K562 (cell line): Measurements from ENCODE around the gene TPR. TPM values are rescaled to one million over a fixed set of nuclear protein-coding genes. Genes with fewer than 3 reads are reported as not detected.
A peak's percentile ranks its signal among the peaks of the same experiment; 100 is the strongest.

Experiments used
- ATAC-seq: fragments of 200-7000 bp; cut with Tn5 transposase; 3 replicates; pipeline ENCODE4 v1.9.1; 2020; ENCODE audit warnings: moderate library complexity
- BruUV-seq: library from RNA; stranded (reverse); fragments of 400-500 nt; replicated peaks from 2 replicates; lab custom pipeline; 2021; lab: Mats Ljungman, UMichigan
- CTCF ChIA-PET: fragments of 300-600 bp; formaldehyde crosslinking; extraction: SDS; loops from one replicate; lab custom pipeline; 2021; ENCODE audit warnings: low intra/inter-chr PET ratio; lab: Yijun Ruan, JAX
- POLR2A ChIA-PET: fragments of 300-600, 350-650 bp; sonication (Branson Sonifier 250); formaldehyde crosslinking; extraction: SDS; loops from one replicate; lab custom pipeline; 2021; ENCODE audit warnings: antibody characterized with exemption, inconsistent platforms; lab: Yijun Ruan, JAX
- DNase-seq, 4 experiments: peaks; one replicate each; pipeline versions ENCODE4 v3.0.0 to v3.0.0-alpha.2; 2011 to 2018; ENCODE audit warnings: low spot score in 3 of 4, mixed read lengths in 3 of 4; ENCODE audit errors: extremely low read depth in 1 of 4
- FAIRE-seq: peaks from 2 replicates; lab custom pipeline; 2011; peaks lifted over from hg19 to GRCh38; lab: Jason Lieb, UNC
- H2AFZ ChIP-seq: 2 replicates; pipeline ENCODE4 v1.6.0; 2011; ENCODE audit warnings: low read depth, low read length, control low read depth, inconsistent platforms
- H3K27ac ChIP-seq: fragments of 200-600 bp; 3 replicates; pipeline ENCODE4 v1.8.0; 2011; ENCODE audit warnings: low read depth, mild to moderate bottlenecking, control low read depth, inconsistent platforms, low read length, moderate library complexity, mixed read lengths; ENCODE audit errors: extremely low read depth
- H3K27me3 ChIP-seq, 2 experiments: fragments of 300-600 bp in 1 of 2; 2 replicates in 1 of 2; 3 replicates in 1 of 2; pipeline versions ENCODE4 v1.6.0 to v1.8.0; 2011; ENCODE audit warnings: inconsistent platforms in 2 of 2, low read length in 2 of 2, mild to moderate bottlenecking in 1 of 2, mixed read lengths in 1 of 2, moderate library complexity in 1 of 2; ENCODE audit not compliant: control insufficient read depth in 2 of 2, insufficient read depth in 2 of 2
- H3K36me3 ChIP-seq: fragments of 300-600 bp; 3 replicates; pipeline ENCODE4 v1.8.0; 2011; ENCODE audit warnings: mild to moderate bottlenecking, low read length, inconsistent platforms; ENCODE audit not compliant: control insufficient read depth, insufficient read depth
- H3K4me1 ChIP-seq, 2 experiments: fragments of 200-600 bp in 1 of 2; replicated peaks in 1 of 2; 2 replicates in 1 of 2; 3 replicates in 1 of 2; pipeline versions ENCODE4 v1.5.1 to v1.8.0; 2011; ENCODE audit warnings: inconsistent platforms in 2 of 2, low read length in 2 of 2, mild to moderate bottlenecking in 1 of 2, mixed read lengths in 1 of 2, moderate library complexity in 1 of 2; ENCODE audit not compliant: control insufficient read depth in 2 of 2, insufficient read depth in 2 of 2
- H3K4me2 ChIP-seq: 2 replicates; pipeline ENCODE4 v1.6.1; 2011; ENCODE audit warnings: low read length, control low read depth, inconsistent platforms, mixed read lengths; ENCODE audit not compliant: insufficient read depth
- H3K4me3 ChIP-seq: fragments of 200-600 bp; sonication (generic), shearing (Covaris generic); 2 replicates; pipeline ENCODE4 v1.5.1; 2016; ENCODE audit warnings: control low read depth, inconsistent platforms
- H3K79me2 ChIP-seq: fragments of 200-600 bp; 3 replicates; pipeline ENCODE4 v1.8.0; 2011; ENCODE audit warnings: low read length, inconsistent platforms; ENCODE audit not compliant: control insufficient read depth, insufficient read depth
- H3K9ac ChIP-seq, 2 experiments: 2 replicates each; pipeline versions ENCODE4 v1.6.0 to v1.6.1; 2011; ENCODE audit warnings: low read depth in 2 of 2, low read length in 2 of 2, control low read depth in 1 of 2, inconsistent platforms in 1 of 2, mild to moderate bottlenecking in 1 of 2, mixed read lengths in 1 of 2; ENCODE audit not compliant: insufficient read depth in 1 of 2
- H3K9me1 ChIP-seq: one replicate; pipeline ENCODE4 v1.6.0; 2011; ENCODE audit warnings: inconsistent platforms, mild to moderate bottlenecking, low read length, moderate library complexity; ENCODE audit not compliant: control insufficient read depth, insufficient read depth
- H3K9me3 ChIP-seq: replicated peaks from 2 replicates; pipeline ENCODE4 v1.5.1; 2011; ENCODE audit warnings: low read depth, low read length, inconsistent platforms; ENCODE audit not compliant: control insufficient read depth, insufficient read depth
- H4K20me1 ChIP-seq: replicated peaks from 2 replicates; pipeline ENCODE4 v1.6.1; 2011; ENCODE audit warnings: low read length, inconsistent platforms, mixed read lengths; ENCODE audit not compliant: control insufficient read depth, insufficient read depth
- COPS2 ChIP-seq: fragments of 450-650 bp; conservative IDR thresholded peaks from 2 replicates; pipeline ENCODE4 v1.6.1; 2016; ENCODE audit warnings: mild to moderate bottlenecking, moderate library complexity
- NCOR1 ChIP-seq: fragments of 450-650 bp; IDR thresholded peaks from 2 replicates; pipeline ENCODE4 v1.6.1; 2016; ENCODE audit warnings: mild to moderate bottlenecking, moderate library complexity
- POLR3G ChIP-seq: IDR thresholded peaks from 2 replicates; pipeline ENCODE4 v1.6.1; 2011; ENCODE audit not compliant: insufficient read length, insufficient replicate concordance; ENCODE audit errors: extremely low read depth
- RBM25 ChIP-seq: fragments of 200-400 bp; formaldehyde crosslinking; IDR thresholded peaks from 2 replicates; pipeline ENCODE4 v1.6.1; 2018; ENCODE audit warnings: low read length, low read depth, moderate library complexity; ENCODE audit not compliant: severe bottlenecking
- SMAD4 ChIP-seq: fragments of 250-450 bp; sonication (Bioruptor Pico); conservative IDR thresholded peaks from 2 replicates; pipeline ENCODE4 v1.8.0; 2021; ENCODE audit warnings: inconsistent platforms, mild to moderate bottlenecking, moderate library complexity
- ZNF174 ChIP-seq: fragments of 250-450 bp; sonication (Bioruptor Pico); IDR thresholded peaks from 2 replicates; pipeline ENCODE4 v1.4.0; 2020; ENCODE audit warnings: mild to moderate bottlenecking
- ZNF589 ChIP-seq: fragments of 200-800 bp; sonication (Bioruptor generic); IDR thresholded peaks from 2 replicates; pipeline ENCODE4 v1.6.1; 2016; ENCODE audit warnings: low read depth, missing genetic modification characterization, missing compliant biosample characterization
- WGBS: fragments of 100-300 bp; shearing (Covaris generic); methylation state at CpG from one replicate; pipeline ENCODE4 v1.1.6; 2016; ENCODE audit warnings: low coverage, mixed read lengths; ENCODE audit not compliant: insufficient coverage; ENCODE audit errors: missing lambda C conversion rate; 5-methylcytosine and 5-hydroxymethylcytosine counted together
- in situ Hi-C: fragments of 300-500 bp; cut with MboI; formaldehyde crosslinking; loops from 4 replicates; pipeline ENCODE4 v1.15.0; 2018; ENCODE audit warnings: inconsistent platforms, mixed read lengths
- intact Hi-C: fragments of 100-400 bp; cut with micrococcal nuclease; formaldehyde crosslinking; loops from 2 replicates; pipeline ENCODE4 v1.14.2; 2022
- polyA plus RNA-seq, 8 experiments: library from polyadenylated mRNA; depleted of rRNA in 4 of 8; stranded (reverse) in 5 of 8; unstranded in 3 of 8; fragments of >200 nt; fragmentation: Nextera tagmentation in 2 of 8; fragmentation: Illumina TruSeq in 1 of 8; extraction: Ambion mirVana in 2 of 8; extraction: Trizol in 1 of 8; gene quantifications; 2 replicates each; pipeline versions ENCODE4 v1.2.1 to v1.2.3, GENCODE V29; 2011 to 2014; ENCODE audit warnings: inconsistent platforms in 1 of 8, missing spikeins in 1 of 8
- total RNA-seq, 7 experiments: library from RNA; depleted of rRNA in 6 of 7; stranded (reverse); fragments of >200 nt in 6 of 7; fragmentation: Illumina TruSeq in 2 of 7; extraction: Trizol in 2 of 7; gene quantifications; 2 replicates each; pipeline versions ENCODE4 v1.2.1 to v1.2.3, GENCODE V29; 2011 to 2021; ENCODE audit warnings: low replicate concordance in 1 of 7
- TF ChIP-seq, protein P1 (sequence below): fragments of 450-650 bp; IDR thresholded peaks from 2 replicates; pipeline ENCODE4 v1.6.1; 2017; ENCODE audit warnings: antibody characterized with exemption

TPR gene
- total and polyA plus RNA-seq, 9 of the 15 experiments (the other 6 are each of a cell fraction or from before 2014, with no cell fraction given) = 48.5 to 167 (median 138) TPM

DNA sequence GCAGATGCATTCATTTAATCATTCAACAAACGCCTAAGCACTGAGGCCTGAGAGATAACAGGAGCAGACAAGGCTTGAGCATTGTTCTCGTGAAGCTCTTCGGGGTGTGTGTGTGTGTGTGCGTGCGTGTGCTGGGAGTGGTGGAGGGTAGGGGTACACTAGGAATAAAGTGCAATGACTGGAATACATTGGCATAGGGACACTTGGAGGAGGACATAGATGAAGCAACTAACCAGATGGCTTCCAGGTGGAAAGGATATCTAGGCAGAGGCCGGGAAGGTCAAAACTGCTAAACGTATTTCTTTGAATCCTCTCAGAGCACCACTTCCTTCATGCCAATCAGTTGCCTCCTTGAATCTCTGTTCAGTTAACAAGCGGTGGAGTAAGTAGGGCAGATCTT is 92.6 kb downstream of the TPR start:
- ATAC-seq (peak; percentile 36; the same call in 2 of the 3 replicates), FAIRE-seq (no peak), DNase-seq (no peak)
- ChIA-PET POLR2A (no interaction called here), CTCF (no interaction called here)
- intact Hi-C loops = no loop called here
- peaks cover 0 to 5% of the 10 kb centered on the region in 2 experiments; a peak in 2 of 5 replicates for H3K27me3 ChIP-seq
- TF ChIP-seq ZNF174 (CRISPR knock-in tag) (no peak), ZNF589 (CRISPR knock-in tag) (no peak), RBM25 (no peak), COPS2 (no peak)
- H4K20me1 ChIP-seq = no peaks in the 10 kb centered on the region
- H3K9me3 ChIP-seq = no peaks in the 10 kb centered on the region
- WGBS = 2% methylated on average over 8 of the region's 8 CpGs
- no peak overlapping the region for H3K9ac ChIP-seq
- no peak overlapping the region for H3K4me2 ChIP-seq
- H3K79me2 ChIP-seq = no peaks in the 10 kb centered on the region
- no peaks in the 10 kb centered on the region; a peak in 2 of 5 replicates for H3K4me1 ChIP-seq
- H3K9me1 ChIP-seq = no peaks in the 10 kb centered on the region
- no peak overlapping the region for H3K4me3 ChIP-seq
- no peaks in the 10 kb centered on the region for H3K36me3 ChIP-seq
- BruUV-seq = no TSS peak
- in situ Hi-C loops = no loop called here
- no peak overlapping the region for H2AFZ ChIP-seq
- H3K27ac ChIP-seq = no peak overlapping the region

DNA sequence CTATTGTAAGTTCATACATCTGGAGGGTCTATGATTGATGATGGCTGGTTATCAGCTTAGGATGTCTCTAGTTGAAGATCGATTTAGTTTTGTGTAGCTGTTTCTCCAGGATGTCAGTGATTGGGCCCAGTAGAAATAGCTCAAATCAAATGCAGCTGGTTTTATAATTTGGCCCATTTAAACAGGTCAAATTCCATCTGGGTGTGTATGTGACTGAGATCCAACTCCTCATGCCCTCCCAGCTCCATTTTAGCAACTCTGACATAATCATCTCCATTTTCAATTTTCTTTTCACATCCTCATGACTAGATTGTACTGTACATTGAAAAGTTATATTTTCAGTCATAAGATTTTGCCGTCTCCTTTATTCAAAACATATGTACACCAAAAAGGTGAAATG is 99.2 kb downstream of the TPR start:
- no peak for DNase-seq
- no peak overlapping the region for H3K4me3 ChIP-seq
- CTCF ChIA-PET = no interaction called here
- H3K27ac ChIP-seq = no peak overlapping the region
- H3K4me1 ChIP-seq = no peaks in the 10 kb centered on the region
- H3K36me3 ChIP-seq = no peaks in the 10 kb centered on the region
- 8% methylated on average over 2 of the region's 2 CpGs for WGBS
- no peaks in the 10 kb centered on the region for H3K9me1 ChIP-seq
- no peak overlapping the region for H2AFZ ChIP-seq
- intact Hi-C loops = no loop called here
- H3K4me2 ChIP-seq = no peak overlapping the region
- H3K9ac ChIP-seq = no peak overlapping the region
- TF ChIP-seq, protein P1, sequence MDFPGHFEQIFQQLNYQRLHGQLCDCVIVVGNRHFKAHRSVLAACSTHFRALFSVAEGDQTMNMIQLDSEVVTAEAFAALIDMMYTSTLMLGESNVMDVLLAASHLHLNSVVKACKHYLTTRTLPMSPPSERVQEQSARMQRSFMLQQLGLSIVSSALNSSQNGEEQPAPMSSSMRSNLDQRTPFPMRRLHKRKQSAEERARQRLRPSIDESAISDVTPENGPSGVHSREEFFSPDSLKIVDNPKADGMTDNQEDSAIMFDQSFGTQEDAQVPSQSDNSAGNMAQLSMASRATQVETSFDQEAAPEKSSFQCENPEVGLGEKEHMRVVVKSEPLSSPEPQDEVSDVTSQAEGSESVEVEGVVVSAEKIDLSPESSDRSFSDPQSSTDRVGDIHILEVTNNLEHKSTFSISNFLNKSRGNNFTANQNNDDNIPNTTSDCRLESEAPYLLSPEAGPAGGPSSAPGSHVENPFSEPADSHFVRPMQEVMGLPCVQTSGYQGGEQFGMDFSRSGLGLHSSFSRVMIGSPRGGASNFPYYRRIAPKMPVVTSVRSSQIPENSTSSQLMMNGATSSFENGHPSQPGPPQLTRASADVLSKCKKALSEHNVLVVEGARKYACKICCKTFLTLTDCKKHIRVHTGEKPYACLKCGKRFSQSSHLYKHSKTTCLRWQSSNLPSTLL = no peak
- no peak for TF ChIP-seq SMAD4 (CRISPR knock-in tag)
- TF ChIP-seq POLR3G = no peak
- no peak for TF ChIP-seq NCOR1
- TF ChIP-seq, all 486 proteins: peak for 0
- Histone ChIP-seq H3K9me3 (no peaks in the 10 kb centered on the region), H3K27me3 (peaks cover 0 to 5% of the 10 kb centered on the region in 2 experiments; a peak in 1 of 5 replicates), H3K79me2 (no peaks in the 10 kb centered on the region), H4K20me1 (no peaks in the 10 kb centered on the region)
- in situ Hi-C loops = no loop called here
- no TSS peak for BruUV-seq
- POLR2A ChIA-PET = interaction anchor here (1.3 kb wide), 1 partner anchor 13 kb away, joined by 4 read pairs; no protein-coding TSS in a partner anchor
- FAIRE-seq (no peak), ATAC-seq (no peak)
